Superior temporal gyrus (tissue), 1 donor: ENCODE results near the gene DNM1.
A peak's percentile ranks its signal among the peaks of the same experiment; 100 is the strongest.

ENCODE experiments used
- DNase-seq: peaks from one replicate; pipeline ENCODE4 v3.0.0-alpha.2; 2016; ENCODE audit errors: extremely low spot score

Gene DNM1

GRCh38 chr9:128178806-128179431, 24.3 kb upstream of the DNM1 start:
- no peak for DNase-seq

- DNase-seq, result no peak
These were observed 23.2 kb upstream of the DNM1 start for GRCh38 chr9:128180001-128180400.

GRCh38 chr9:128180447-128180846, 22.7 kb upstream of the DNM1 start:
- no peak for DNase-seq

GRCh38 chr9:128181480-128181879, 21.7 kb upstream of the DNM1 start:
- DNase-seq, result peak; percentile 45

GRCh38 chr9:128182893-128183588, 20.1 kb upstream of the DNM1 start:
- DNase-seq, result no peak

- DNase-seq, result no peak
These were observed 16.9 kb upstream of the DNM1 start for GRCh38 chr9:128185979-128186965.

GRCh38 chr9:128187361-128187760, 15.8 kb upstream of the DNM1 start:
- no peak for DNase-seq

- no peak for DNase-seq
These were observed 15.0 kb upstream of the DNM1 start for GRCh38 chr9:128188209-128188608.

GRCh38 chr9:128190013-128190412, 13.2 kb upstream of the DNM1 start:
- DNase-seq, result no peak

- DNase-seq, result no peak
These were observed 12.4 kb upstream of the DNM1 start for GRCh38 chr9:128190516-128191405.

GRCh38 chr9:128191406-128192046, 11.7 kb upstream of the DNM1 start, which contains the start of gene CIZ1:
TSS of gene CIZ1 (minus strand) at chr9:128191572. CDS start at chr9:128190857, 715 bp downstream.
- DNase-seq, result peak; percentile 78

GRCh38 chr9:128192601-128193371, 10.4 kb upstream of the DNM1 start:
- peak; percentile 80 for DNase-seq

GRCh38 chr9:128193469-128194096, 9.6 kb upstream of the DNM1 start:
- DNase-seq, result peak; percentile 64

GRCh38 chr9:128201441-128202369, 1.5 kb upstream of the DNM1 start:
- DNase-seq, result no peak

GRCh38 chr9:128202648-128203023, 543 bp upstream of the DNM1 start:
- DNase-seq, result no peak

GRCh38 chr9:128203707-128204551, 750 bp downstream of the DNM1 start:
- DNase-seq, result no peak

GRCh38 chr9:128204858-128205257, 1.7 kb downstream of the DNM1 start:
- no peak for DNase-seq
